Measurements from ENCODE around the gene SPRTN. TPM values are rescaled to one million over a fixed set of nuclear protein-coding genes. Genes with fewer than 3 reads are reported as not detected.

The SPRTN gene
- total RNA-seq, 4 donors from 2014 or later = 8.7 to 15.1 (median 10.7) TPM

DNA sequence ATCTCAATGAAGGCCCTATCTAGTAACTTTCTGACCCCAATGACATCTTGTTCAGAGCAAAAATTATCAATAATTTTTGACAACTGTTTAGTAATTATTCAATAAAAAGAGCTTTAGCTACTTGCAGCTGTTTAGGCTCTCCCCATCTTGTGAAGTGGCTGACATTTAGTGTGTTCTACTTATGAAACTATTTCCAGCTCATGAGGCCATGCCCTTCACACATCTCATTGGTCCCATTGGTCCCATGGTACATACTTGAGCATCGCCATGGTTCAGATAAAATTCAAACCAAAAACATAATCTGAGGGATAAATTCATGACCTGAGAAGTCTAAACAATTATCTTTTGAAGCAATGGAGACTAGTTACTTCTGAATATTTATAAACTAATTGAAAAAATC, 24.2 kb downstream of the SPRTN start:
- H3K27ac ChIP-seq = peak overlapping the region; percentile 76 to 87 (median 82)
- intact Hi-C loops (cut with DNase I; ENCODE audit: low total_unique reads) (no loop called here), in situ Hi-C loops (cut with MboI; ENCODE audit: low sequenced_read_pairs in 4 of 4) (loop anchor here in 2 of 4 donors (5.0 to 10.0 kb wide), 2 partner anchors 52 to 225 kb away; no protein-coding TSS in a partner anchor)
- H3K27me3 ChIP-seq = no peaks in the 10 kb centered on the region
- H3K4me3 ChIP-seq = no peak overlapping the region
- DNase-seq (no peak), ATAC-seq (no peak)
- peaks cover 0 to 54% of the 10 kb centered on the region in 2 donors for H3K36me3 ChIP-seq
- H3K9me3 ChIP-seq = no peaks in the 10 kb centered on the region
- TF ChIP-seq POLR2A (IDR thresholded peaks at IDR 0.05) = no peak
- TF ChIP-seq, protein P1, sequence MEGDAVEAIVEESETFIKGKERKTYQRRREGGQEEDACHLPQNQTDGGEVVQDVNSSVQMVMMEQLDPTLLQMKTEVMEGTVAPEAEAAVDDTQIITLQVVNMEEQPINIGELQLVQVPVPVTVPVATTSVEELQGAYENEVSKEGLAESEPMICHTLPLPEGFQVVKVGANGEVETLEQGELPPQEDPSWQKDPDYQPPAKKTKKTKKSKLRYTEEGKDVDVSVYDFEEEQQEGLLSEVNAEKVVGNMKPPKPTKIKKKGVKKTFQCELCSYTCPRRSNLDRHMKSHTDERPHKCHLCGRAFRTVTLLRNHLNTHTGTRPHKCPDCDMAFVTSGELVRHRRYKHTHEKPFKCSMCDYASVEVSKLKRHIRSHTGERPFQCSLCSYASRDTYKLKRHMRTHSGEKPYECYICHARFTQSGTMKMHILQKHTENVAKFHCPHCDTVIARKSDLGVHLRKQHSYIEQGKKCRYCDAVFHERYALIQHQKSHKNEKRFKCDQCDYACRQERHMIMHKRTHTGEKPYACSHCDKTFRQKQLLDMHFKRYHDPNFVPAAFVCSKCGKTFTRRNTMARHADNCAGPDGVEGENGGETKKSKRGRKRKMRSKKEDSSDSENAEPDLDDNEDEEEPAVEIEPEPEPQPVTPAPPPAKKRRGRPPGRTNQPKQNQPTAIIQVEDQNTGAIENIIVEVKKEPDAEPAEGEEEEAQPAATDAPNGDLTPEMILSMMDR (IDR thresholded peaks at IDR 0.05 in 4 of 5, conservative IDR thresholded peaks at IDR 0.05 in 1 of 5) = no peak
- H3K4me1 ChIP-seq = peaks cover 31 to 50% of the 10 kb centered on the region in 2 donors

DNA sequence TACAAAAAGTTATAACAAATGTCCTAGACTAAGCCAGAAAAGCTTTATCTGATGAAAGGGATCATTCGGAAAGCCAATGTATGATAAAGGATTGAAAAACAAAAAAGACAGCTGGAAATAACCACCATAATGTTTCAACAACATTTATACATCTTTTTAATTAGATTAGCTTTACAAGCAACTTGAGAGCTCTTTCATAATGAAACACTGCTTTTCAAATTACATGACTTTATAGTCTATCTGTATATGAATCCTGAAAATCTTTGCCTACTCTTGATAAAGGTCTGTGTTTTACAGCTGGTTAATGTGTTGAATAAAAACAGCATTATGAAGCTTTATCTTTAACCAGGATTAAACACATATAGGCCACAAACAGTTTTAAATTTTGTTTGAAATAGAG, 25.5 kb downstream of the SPRTN start:
- H3K36me3 ChIP-seq = peaks cover 0 to 67% of the 10 kb centered on the region in 2 donors
- peak overlapping the region; percentile 19 to 84 (median 52) for H3K27ac ChIP-seq
- peaks cover 20 to 39% of the 10 kb centered on the region in 2 donors for H3K4me1 ChIP-seq
- H3K9me3 ChIP-seq = no peaks in the 10 kb centered on the region
- TF ChIP-seq POLR2A (IDR thresholded peaks at IDR 0.05) = no peak
- TF ChIP-seq, protein P1 (IDR thresholded peaks at IDR 0.05 in 4 of 5, conservative IDR thresholded peaks at IDR 0.05 in 1 of 5) = no peak
- H3K4me3 ChIP-seq = no peak overlapping the region
- in situ Hi-C loops (cut with MboI; ENCODE audit: low sequenced_read_pairs in 4 of 4) (loop anchor here in 2 of 4 donors (5.0 to 10.0 kb wide), 2 partner anchors 51 to 224 kb away; no protein-coding TSS in a partner anchor), intact Hi-C loops (cut with DNase I; ENCODE audit: low total_unique reads) (no loop called here)
- H3K27me3 ChIP-seq = no peaks in the 10 kb centered on the region
- ATAC-seq = no peak
- no peak for DNase-seq

DNA sequence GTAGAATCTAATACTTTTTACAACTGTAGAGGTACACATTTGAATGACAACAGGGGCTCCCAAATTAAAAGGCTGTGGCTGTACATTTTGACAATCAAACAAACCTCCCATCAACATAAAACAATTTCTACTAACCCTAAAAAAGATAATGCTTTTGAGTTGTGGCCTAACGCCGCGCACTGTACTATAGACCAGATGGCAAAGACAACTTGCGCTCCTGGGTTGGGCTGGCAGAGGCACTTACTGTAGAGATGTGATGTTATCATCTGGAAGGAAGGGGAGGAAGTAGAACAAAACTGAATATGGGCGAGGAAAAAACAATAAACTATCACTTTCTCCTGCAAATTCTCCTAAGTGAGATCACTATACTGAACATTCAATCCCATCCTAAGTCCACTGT, 26.1 kb downstream of the SPRTN start:
- Histone ChIP-seq H3K4me3 (no peak overlapping the region), H3K4me1 (peaks cover 19 to 37% of the 10 kb centered on the region in 2 donors), H3K9me3 (no peaks in the 10 kb centered on the region), H3K27me3 (no peaks in the 10 kb centered on the region), H3K27ac (peak overlapping the region; percentile 19 to 84 (median 52)), H3K36me3 (peaks cover 0 to 72% of the 10 kb centered on the region in 2 donors)
- TF ChIP-seq, protein P1 (IDR thresholded peaks at IDR 0.05 in 4 of 5, conservative IDR thresholded peaks at IDR 0.05 in 1 of 5) = no peak
- TF ChIP-seq POLR2A (IDR thresholded peaks at IDR 0.05) = no peak
- DNase-seq (no peak), ATAC-seq (no peak)
- intact Hi-C loops (cut with DNase I; ENCODE audit: low total_unique reads) (no loop called here), in situ Hi-C loops (cut with MboI; ENCODE audit: low sequenced_read_pairs in 4 of 4) (loop anchor here in 2 of 4 donors (5.0 to 10.0 kb wide), 2 partner anchors 51 to 223 kb away; no protein-coding TSS in a partner anchor)

DNA sequence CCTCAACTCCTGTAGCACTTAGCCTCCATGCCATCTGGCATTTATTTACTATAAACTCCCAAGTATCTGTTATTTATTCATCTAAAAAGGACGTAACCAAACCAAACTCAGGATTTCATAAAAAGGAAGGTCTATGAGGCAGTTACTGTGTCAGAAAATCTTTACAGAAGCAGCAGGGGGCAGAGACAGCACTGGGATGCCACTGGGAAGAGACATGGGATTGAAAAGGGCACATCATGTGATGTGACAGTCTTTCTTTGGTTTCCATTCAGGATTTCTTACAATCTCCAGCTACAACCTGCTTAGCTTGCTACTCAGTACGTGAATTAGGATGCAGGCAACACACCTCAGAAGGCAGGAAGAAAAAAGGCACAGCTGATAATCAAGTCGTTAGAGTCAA, 31.2 kb downstream of the SPRTN start:
- Histone ChIP-seq H3K36me3 (peaks cover 0 to 87% of the 10 kb centered on the region in 2 donors), H3K4me1 (peaks cover 7 to 15% of the 10 kb centered on the region in 2 donors), H3K27me3 (no peaks in the 10 kb centered on the region), H3K27ac (peak overlapping the region; percentile 23 to 62 (median 42)), H3K4me3 (no peak overlapping the region), H3K9me3 (no peaks in the 10 kb centered on the region)
- intact Hi-C loops (cut with DNase I; ENCODE audit: low total_unique reads) (no loop called here), in situ Hi-C loops (cut with MboI; ENCODE audit: low sequenced_read_pairs in 4 of 4) (loop anchor here in 1 of 4 donors (10.0 kb wide), 1 partner anchor 46 kb away; no protein-coding TSS in a partner anchor)
- no peak for DNase-seq
- no peak for ATAC-seq
- no peak for TF ChIP-seq POLR2A (IDR thresholded peaks at IDR 0.05)
- TF ChIP-seq, protein P1 (IDR thresholded peaks at IDR 0.05 in 4 of 5, conservative IDR thresholded peaks at IDR 0.05 in 1 of 5) = no peak
